Skeletal muscle satellite cell (primary cell): ENCODE data around the gene BPIFB4. TPM values are rescaled to one million over a fixed set of nuclear protein-coding genes. Genes with fewer than 3 reads are reported as not detected.

ENCODE experiments used
- H3K27me3 ChIP-seq: 2 replicates; pipeline ENCODE4 v1.7.0; 2013; ENCODE audit warnings: low read length; ENCODE audit not compliant: control insufficient read depth, insufficient read depth
- H3K36me3 ChIP-seq: 2 replicates; pipeline ENCODE4 v1.7.0; 2013; ENCODE audit warnings: mild to moderate bottlenecking, control low read depth, low read length; ENCODE audit not compliant: insufficient read depth
- H3K4me1 ChIP-seq: 2 replicates; pipeline ENCODE4 v1.7.0; 2013; ENCODE audit warnings: low read length; ENCODE audit not compliant: control insufficient read depth, insufficient read depth
- H3K4me2 ChIP-seq: 2 replicates; pipeline ENCODE4 v1.7.0; 2013; ENCODE audit warnings: mild to moderate bottlenecking, low read length
- H3K4me3 ChIP-seq: 2 replicates; pipeline ENCODE4 v1.7.0; 2013; ENCODE audit warnings: low read length
- H3K9ac ChIP-seq: 2 replicates; pipeline ENCODE4 v1.7.0; 2013; ENCODE audit warnings: mild to moderate bottlenecking, low read depth, low read length, moderate library complexity
- H3K9me3 ChIP-seq: replicated peaks from 2 replicates; pipeline ENCODE4 v1.7.0; 2013; ENCODE audit warnings: mild to moderate bottlenecking, control low read depth, low read length
- total RNA-seq: library from RNA; depleted of rRNA; stranded (reverse); fragments of >200 nt; gene quantifications from 2 replicates; pipeline ENCODE4 v1.2.3, GENCODE V29; 2012; rRNA removed

BPIFB4 gene
- not detected in 2 replicates for total RNA-seq

- H3K36me3 ChIP-seq: no peaks in the 10 kb centered on the region
- H3K4me3 ChIP-seq: no peak within 1 kb of the TSS
- H3K4me2 ChIP-seq: no peak within 1 kb of the TSS
- peaks cover 26% of the 10 kb centered on the region for H3K27me3 ChIP-seq
- no peaks in the 10 kb centered on the region for H3K4me1 ChIP-seq
- no peak within 1 kb of the TSS for H3K9ac ChIP-seq
- H3K9me3 ChIP-seq: no peaks in the 10 kb centered on the region
These were observed at the start of gene BPIFB4 for GRCh38 chr20:33079259-33079658. BPIFB4 (plus strand) TSS chr20:33079643; CDS start chr20:33081527, 1,884 bp downstream.

- no peaks in the 10 kb centered on the region for H3K4me1 ChIP-seq
These were observed 49.4 kb upstream of the BPIFB4 start for GRCh38 chr20:33030076-33030475.

GRCh38 chr20:33030569-33030968, 48.9 kb upstream of the BPIFB4 start:
- Histone ChIP-seq H3K36me3 (no peaks in the 10 kb centered on the region), H3K4me3 (no peak overlapping the region), H3K9me3 (no peaks in the 10 kb centered on the region), H3K27me3 (peaks cover 10% of the 10 kb centered on the region), H3K9ac (no peak overlapping the region), H3K4me2 (no peak overlapping the region), H3K4me1 (no peaks in the 10 kb centered on the region)

More at GRCh38 chr20:33030076-33030475, 49.4 kb upstream of the BPIFB4 start:
- peaks cover 10% of the 10 kb centered on the region for H3K27me3 ChIP-seq
- H3K4me2 ChIP-seq: no peak overlapping the region
- H3K36me3 ChIP-seq: no peaks in the 10 kb centered on the region
- no peak overlapping the region for H3K9ac ChIP-seq
- H3K9me3 ChIP-seq: no peaks in the 10 kb centered on the region
- no peak overlapping the region for H3K4me3 ChIP-seq

GRCh38 chr20:33031531-33031930, 47.9 kb upstream of the BPIFB4 start, which contains the start of gene BPIFB6:
BPIFB6 (plus strand) TSS chr20:33031648; CDS start chr20:33031648, 0 bp downstream.
- H3K9me3 ChIP-seq: no peaks in the 10 kb centered on the region
- H3K4me1 ChIP-seq: no peaks in the 10 kb centered on the region
- H3K36me3 ChIP-seq: no peaks in the 10 kb centered on the region
- H3K4me3 ChIP-seq: no peak within 1 kb of the TSS
- H3K9ac ChIP-seq: no peak within 1 kb of the TSS
- no peak within 1 kb of the TSS for H3K4me2 ChIP-seq
- H3K27me3 ChIP-seq: peaks cover 10% of the 10 kb centered on the region

- H3K4me3 ChIP-seq: no peak overlapping the region
- H3K4me1 ChIP-seq: no peaks in the 10 kb centered on the region
- H3K36me3 ChIP-seq: no peaks in the 10 kb centered on the region
- peaks cover 17% of the 10 kb centered on the region for H3K27me3 ChIP-seq
- H3K4me2 ChIP-seq: no peak overlapping the region
- no peak overlapping the region for H3K9ac ChIP-seq
- no peaks in the 10 kb centered on the region for H3K9me3 ChIP-seq
These were observed 46.9 kb upstream of the BPIFB4 start for GRCh38 chr20:33032555-33032954.

- Histone ChIP-seq H3K4me2 (no peak overlapping the region), H3K9ac (no peak overlapping the region)
These were observed 46.1 kb upstream of the BPIFB4 start for GRCh38 chr20:33033381-33033780.

GRCh38 chr20:33034115-33034514, 45.3 kb upstream of the BPIFB4 start:
- Histone ChIP-seq H3K9ac (no peak overlapping the region), H3K4me1 (no peaks in the 10 kb centered on the region), H3K4me2 (no peak overlapping the region), H3K36me3 (no peaks in the 10 kb centered on the region), H3K9me3 (no peaks in the 10 kb centered on the region), H3K4me3 (no peak overlapping the region), H3K27me3 (peaks cover 20% of the 10 kb centered on the region)

More at GRCh38 chr20:33033381-33033780, 46.1 kb upstream of the BPIFB4 start:
- H3K9me3 ChIP-seq: no peaks in the 10 kb centered on the region
- H3K4me1 ChIP-seq: no peaks in the 10 kb centered on the region
- H3K27me3 ChIP-seq: peaks cover 20% of the 10 kb centered on the region
- H3K36me3 ChIP-seq: no peaks in the 10 kb centered on the region
- no peak overlapping the region for H3K4me3 ChIP-seq

GRCh38 chr20:33034901-33035492, 44.4 kb upstream of the BPIFB4 start:
- no peak overlapping the region for H3K4me2 ChIP-seq
- H3K4me3 ChIP-seq: no peak overlapping the region
- peaks cover 23% of the 10 kb centered on the region for H3K27me3 ChIP-seq
- no peak overlapping the region for H3K9ac ChIP-seq
- no peaks in the 10 kb centered on the region for H3K36me3 ChIP-seq
- H3K4me1 ChIP-seq: no peaks in the 10 kb centered on the region
- H3K9me3 ChIP-seq: no peaks in the 10 kb centered on the region

- Histone ChIP-seq H3K36me3 (no peaks in the 10 kb centered on the region), H3K9me3 (no peaks in the 10 kb centered on the region), H3K4me3 (no peak overlapping the region), H3K9ac (no peak overlapping the region), H3K4me2 (no peak overlapping the region), H3K27me3 (peaks cover 16% of the 10 kb centered on the region), H3K4me1 (no peaks in the 10 kb centered on the region)
These were observed 42.0 kb upstream of the BPIFB4 start for GRCh38 chr20:33037456-33037855.

- Histone ChIP-seq H3K4me2 (no peak overlapping the region), H3K4me1 (no peaks in the 10 kb centered on the region), H3K4me3 (no peak overlapping the region)
These were observed 41.2 kb upstream of the BPIFB4 start for GRCh38 chr20:33038243-33038642.

GRCh38 chr20:33042430-33042829, 37.0 kb upstream of the BPIFB4 start:
- Histone ChIP-seq H3K4me2 (no peak overlapping the region), H3K27me3 (peaks cover 10% of the 10 kb centered on the region)

More at GRCh38 chr20:33038243-33038642, 41.2 kb upstream of the BPIFB4 start:
- peaks cover 16% of the 10 kb centered on the region for H3K27me3 ChIP-seq
- no peaks in the 10 kb centered on the region for H3K36me3 ChIP-seq
- H3K9ac ChIP-seq: no peak overlapping the region
- H3K9me3 ChIP-seq: no peaks in the 10 kb centered on the region

More at GRCh38 chr20:33042430-33042829, 37.0 kb upstream of the BPIFB4 start:
- Histone ChIP-seq H3K36me3 (no peaks in the 10 kb centered on the region), H3K4me1 (no peaks in the 10 kb centered on the region), H3K9ac (no peak overlapping the region), H3K4me3 (no peak overlapping the region), H3K9me3 (no peaks in the 10 kb centered on the region)
